Smooth muscle cell (in vitro differentiated cells): ENCODE data around the gene DLK2. TPM values are rescaled to one million over a fixed set of nuclear protein-coding genes. Genes with fewer than 3 reads are reported as not detected.

Experiments used
- DNase-seq: peaks from one replicate; lab custom pipeline; 2025; ENCODE audit not compliant: unreplicated experiment; lab: John Stamatoyannopoulos, UW
- H2AFZ ChIP-seq: fragments of 200-600 bp; sonication (generic); 2 replicates; pipeline ENCODE4 v1.6.0; 2016; ENCODE audit warnings: antibody characterized with exemption, low read depth, mild to moderate bottlenecking
- H3F3A ChIP-seq: fragments of 200-600 bp; sonication (generic); 2 replicates; pipeline ENCODE4 v1.6.0; 2017; ENCODE audit warnings: antibody characterized with exemption, low read depth
- H3K27ac ChIP-seq: fragments of 200-600 bp; sonication (generic); 2 replicates; pipeline ENCODE4 v1.5.1; 2016; ENCODE audit warnings: low read depth, mild to moderate bottlenecking
- H3K27me3 ChIP-seq: fragments of 200-600 bp; sonication (generic); 2 replicates; pipeline ENCODE4 v1.6.1; 2016; ENCODE audit warnings: low read depth, mild to moderate bottlenecking
- H3K36me3 ChIP-seq: fragments of 200-600 bp; sonication (generic); 2 replicates; pipeline ENCODE4 v1.5.1; 2016; ENCODE audit warnings: low read depth
- H3K4me1 ChIP-seq: fragments of 200-600 bp; sonication (generic); 2 replicates; pipeline ENCODE4 v1.5.1; 2016; ENCODE audit warnings: low read depth
- H3K4me2 ChIP-seq: fragments of 200-600 bp; sonication (generic); 2 replicates; pipeline ENCODE4 v1.6.0; 2016; ENCODE audit warnings: mild to moderate bottlenecking
- H3K4me3 ChIP-seq: fragments of 200-600 bp; sonication (generic); 2 replicates; pipeline ENCODE4 v1.5.1; 2016; ENCODE audit warnings: mild to moderate bottlenecking
- H3K79me2 ChIP-seq: fragments of 200-600 bp; sonication (generic); 2 replicates; pipeline ENCODE4 v1.6.0; 2016; ENCODE audit warnings: low read depth, mild to moderate bottlenecking
- H3K9ac ChIP-seq: fragments of 200-600 bp; sonication (generic); 2 replicates; pipeline ENCODE4 v1.6.0; 2016; ENCODE audit warnings: low read depth
- H3K9me3 ChIP-seq: fragments of 200-600 bp; sonication (generic); replicated peaks from 2 replicates; pipeline ENCODE4 v1.5.1; 2016; ENCODE audit warnings: low read depth
- H4K20me1 ChIP-seq: fragments of 200-600 bp; sonication (generic); 2 replicates; pipeline ENCODE4 v1.6.0; 2016; ENCODE audit warnings: low read depth
- WGBS: methylation state at CpG from one replicate; pipeline ENCODE4 v1.1.7; 2016; ENCODE audit warnings: low lambda C conversion rate; 5-methylcytosine and 5-hydroxymethylcytosine counted together
- polyA plus RNA-seq: library from polyadenylated mRNA; unstranded; fragments of >200 nt; fragmentation: Nextera tagmentation; extraction: Ambion mirVana; gene quantifications from 2 replicates; pipeline ENCODE4 v1.2.1, GENCODE V29; 2016
- total RNA-seq: library from RNA; depleted of rRNA; stranded (reverse); fragments of >200 nt; gene quantifications from 2 replicates; pipeline ENCODE4 v1.2.3, GENCODE V29; 2014
- TF ChIP-seq, protein P1 (sequence below): fragments of 200-600 bp; sonication (generic); IDR thresholded peaks from 2 replicates; pipeline ENCODE4 v1.5.1; 2017; ENCODE audit warnings: borderline replicate concordance, mild to moderate bottlenecking, antibody characterized with exemption; ENCODE audit not compliant: insufficient read depth, poor library complexity, severe bottlenecking

Gene DLK2
- total and polyA plus RNA-seq, 2 experiments from 2014 or later = 0.27 to 3.8 TPM

DNA sequence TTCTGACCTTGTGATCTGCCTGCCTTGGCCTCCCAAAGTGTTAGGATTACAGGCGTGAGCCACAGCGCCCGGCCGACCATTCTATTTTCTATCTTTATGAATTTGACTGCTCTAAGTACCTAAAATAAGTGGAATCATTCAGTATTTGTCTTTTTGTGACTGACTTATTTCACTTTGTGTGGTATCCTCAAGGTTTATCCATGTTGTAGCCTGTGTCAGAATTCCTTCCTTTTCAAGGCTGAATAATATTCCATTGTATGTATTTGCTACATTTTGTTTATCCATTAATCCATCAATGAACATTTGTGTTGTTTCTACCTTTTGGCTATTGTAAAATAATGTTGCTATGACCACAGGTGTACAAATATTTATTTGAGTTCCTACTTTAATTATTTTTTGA, 17.2 kb upstream of the DLK2 start:
- Histone ChIP-seq H3K79me2 (no peaks in the 10 kb centered on the region), H3K27ac (no peak overlapping the region), H3K36me3 (no peaks in the 10 kb centered on the region), H3K4me1 (no peaks in the 10 kb centered on the region), H3K4me2 (no peak overlapping the region), H3F3A (no peaks in the 10 kb centered on the region), H3K9me3 (no peaks in the 10 kb centered on the region), H4K20me1 (no peaks in the 10 kb centered on the region), H3K27me3 (no peaks in the 10 kb centered on the region), H3K9ac (no peak overlapping the region), H2AFZ (no peak overlapping the region), H3K4me3 (no peak overlapping the region)
- WGBS = 98% methylated on average over 4 of the region's 4 CpGs
- DNase-seq = no peak
- TF ChIP-seq, protein P1, sequence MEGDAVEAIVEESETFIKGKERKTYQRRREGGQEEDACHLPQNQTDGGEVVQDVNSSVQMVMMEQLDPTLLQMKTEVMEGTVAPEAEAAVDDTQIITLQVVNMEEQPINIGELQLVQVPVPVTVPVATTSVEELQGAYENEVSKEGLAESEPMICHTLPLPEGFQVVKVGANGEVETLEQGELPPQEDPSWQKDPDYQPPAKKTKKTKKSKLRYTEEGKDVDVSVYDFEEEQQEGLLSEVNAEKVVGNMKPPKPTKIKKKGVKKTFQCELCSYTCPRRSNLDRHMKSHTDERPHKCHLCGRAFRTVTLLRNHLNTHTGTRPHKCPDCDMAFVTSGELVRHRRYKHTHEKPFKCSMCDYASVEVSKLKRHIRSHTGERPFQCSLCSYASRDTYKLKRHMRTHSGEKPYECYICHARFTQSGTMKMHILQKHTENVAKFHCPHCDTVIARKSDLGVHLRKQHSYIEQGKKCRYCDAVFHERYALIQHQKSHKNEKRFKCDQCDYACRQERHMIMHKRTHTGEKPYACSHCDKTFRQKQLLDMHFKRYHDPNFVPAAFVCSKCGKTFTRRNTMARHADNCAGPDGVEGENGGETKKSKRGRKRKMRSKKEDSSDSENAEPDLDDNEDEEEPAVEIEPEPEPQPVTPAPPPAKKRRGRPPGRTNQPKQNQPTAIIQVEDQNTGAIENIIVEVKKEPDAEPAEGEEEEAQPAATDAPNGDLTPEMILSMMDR = no peak

DNA sequence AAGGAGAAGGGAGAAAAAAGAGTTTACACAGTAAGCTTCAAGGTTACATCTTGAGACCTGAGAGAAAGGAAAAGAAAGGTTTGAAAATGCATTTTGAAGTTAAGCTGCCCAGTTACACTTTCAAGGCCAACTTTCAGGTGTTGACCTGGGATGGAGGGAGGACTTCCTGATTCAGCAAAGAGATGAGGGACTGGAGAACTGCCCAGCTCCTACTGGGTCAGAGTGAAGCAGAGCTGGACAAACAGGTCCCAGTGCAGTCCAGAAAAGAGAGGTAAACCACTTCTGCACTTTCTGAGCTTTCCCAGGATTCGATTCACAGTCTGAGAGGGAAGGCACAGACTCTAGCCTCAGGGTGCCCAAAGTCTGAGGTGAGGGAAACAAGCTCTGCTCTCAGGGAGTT, 16.1 kb upstream of the DLK2 start:
- Histone ChIP-seq H4K20me1 (no peaks in the 10 kb centered on the region), H3K9ac (no peak overlapping the region), H3K9me3 (no peaks in the 10 kb centered on the region), H3K4me2 (no peak overlapping the region), H3K4me1 (no peaks in the 10 kb centered on the region), H3F3A (no peaks in the 10 kb centered on the region), H2AFZ (no peak overlapping the region), H3K4me3 (no peak overlapping the region), H3K27me3 (no peaks in the 10 kb centered on the region), H3K79me2 (no peaks in the 10 kb centered on the region), H3K27ac (no peak overlapping the region), H3K36me3 (no peaks in the 10 kb centered on the region)
- no peak for DNase-seq
- WGBS = 63% methylated on average over 1 of the region's 1 CpG
- TF ChIP-seq, protein P1 = no peak

DNA sequence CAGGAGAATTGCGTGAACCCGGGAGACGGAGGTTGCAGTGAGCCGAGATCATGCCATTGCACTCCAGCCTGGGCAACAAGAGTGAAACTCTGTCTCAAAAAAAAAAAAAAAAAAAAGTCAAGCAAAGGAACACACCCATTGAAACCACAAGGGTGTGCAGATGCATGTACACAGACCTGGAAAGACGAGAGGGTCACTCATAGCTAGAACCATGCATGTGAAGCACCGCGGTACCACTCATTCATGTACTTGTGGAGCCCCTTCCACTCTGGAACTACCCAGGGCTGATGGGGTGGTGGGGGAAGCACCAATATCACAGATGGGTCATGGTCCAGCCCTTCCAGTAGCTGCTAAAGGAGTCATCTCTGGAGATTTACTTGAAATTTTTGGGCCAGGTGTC, 14.6 kb upstream of the DLK2 start:
- no peaks in the 10 kb centered on the region for H3K9me3 ChIP-seq
- WGBS = 93% methylated on average over 7 of the region's 7 CpGs
- no peaks in the 10 kb centered on the region for H3K27me3 ChIP-seq
- TF ChIP-seq, protein P1 = no peak
- H3K27ac ChIP-seq = no peak overlapping the region
- no peak overlapping the region for H3K9ac ChIP-seq
- H3K4me3 ChIP-seq = no peak overlapping the region
- no peaks in the 10 kb centered on the region for H4K20me1 ChIP-seq
- DNase-seq = no peak
- H3K4me2 ChIP-seq = no peak overlapping the region
- H3K79me2 ChIP-seq = no peaks in the 10 kb centered on the region
- no peak overlapping the region for H2AFZ ChIP-seq
- H3K36me3 ChIP-seq = no peaks in the 10 kb centered on the region
- H3F3A ChIP-seq = no peaks in the 10 kb centered on the region
- H3K4me1 ChIP-seq = no peaks in the 10 kb centered on the region
